HCT116 (cell line): ENCODE measurements around the gene PCSK2. TPM values are rescaled to one million over a fixed set of nuclear protein-coding genes. Genes with fewer than 3 reads are reported as not detected.

Experiments
- ATAC-seq: fragments of 200-7000 bp; cut with Tn5 transposase; 2 replicates; pipeline ENCODE4 v1.9.1; 2020; ENCODE audit warnings: mild to moderate bottlenecking, moderate library complexity
- BruUV-seq: library from RNA; stranded (reverse); fragments of 400-500 nt; replicated peaks from 2 replicates; lab custom pipeline; 2021; lab: Mats Ljungman, UMichigan
- CTCF ChIA-PET: fragments of 300-600 bp; sonication (Branson Sonifier 250); formaldehyde crosslinking; loops from one replicate; lab custom pipeline; 2021; ENCODE audit warnings: antibody characterized with exemption; lab: Charles Lee
- POLR2A ChIA-PET: fragments of 300-600, 350-600 bp; sonication (Branson Sonifier 250); formaldehyde crosslinking; loops from one replicate; lab custom pipeline; 2021; ENCODE audit warnings: antibody characterized with exemption; lab: Charles Lee
- RAD21 ChIA-PET, 2 experiments: fragments of 300-600 bp; sonication (Branson Sonifier 250); formaldehyde crosslinking; loops; one replicate each; lab custom pipeline; 2023; ENCODE audit warnings: low total read pairs in 2 of 2; ENCODE audit not compliant: uncharacterized antibody in 2 of 2, unreplicated experiment in 2 of 2, low non-redundant PET in 1 of 2; lab: Charles Lee
- DNase-seq: peaks from one replicate; pipeline ENCODE4 v3.0.0-alpha.2; 2010; ENCODE audit warnings: low read depth, low spot score
- H2AFZ ChIP-seq: fragments of 200-600 bp; shearing (Covaris generic), sonication (generic); 2 replicates; pipeline ENCODE4 v1.6.1; 2017; ENCODE audit warnings: low read depth, mixed run types, mixed read lengths, antibody characterized with exemption, low read length; ENCODE audit not compliant: poor library complexity, severe bottlenecking
- H3K27ac ChIP-seq: 2 replicates; pipeline ENCODE4 v1.5.1; 2012; ENCODE audit warnings: low read depth, low read length
- H3K27me3 ChIP-seq: fragments of 200-600 bp; sonication (generic); 2 replicates; pipeline ENCODE4 v1.6.1; 2016; ENCODE audit warnings: mixed run types, low read length, mixed read lengths; ENCODE audit not compliant: insufficient read depth
- H3K36me3 ChIP-seq, 2 experiments: fragments of 200-500 bp in 1 of 2; fragments of 200-600 bp in 1 of 2; sonication (Bioruptor generic) in 1 of 2; sonication (generic) in 1 of 2; 2 replicates each; pipeline versions ENCODE4 v1.5.1 to v1.6.1; 2014 to 2016; ENCODE audit warnings: low read length in 2 of 2, inconsistent platforms in 1 of 2, mixed read lengths in 1 of 2, mixed run types in 1 of 2; ENCODE audit not compliant: insufficient read depth in 2 of 2, control insufficient read depth in 1 of 2
- H3K4me1 ChIP-seq, 2 experiments: fragments of 200-600 bp in 1 of 2; sonication (generic) in 1 of 2; 2 replicates each; pipeline versions ENCODE4 v1.5.1 to v1.6.1; 2012 to 2017; ENCODE audit warnings: low read length in 2 of 2, inconsistent platforms in 1 of 2, mild to moderate bottlenecking in 1 of 2, mixed read lengths in 1 of 2, mixed run types in 1 of 2, moderate library complexity in 1 of 2; ENCODE audit not compliant: insufficient read depth in 2 of 2, control insufficient read depth in 1 of 2
- H3K4me2 ChIP-seq: fragments of 200-600 bp; sonication (generic); 2 replicates; pipeline ENCODE4 v1.6.1; 2017; ENCODE audit warnings: mixed run types, low read length, mixed read lengths
- H3K4me3 ChIP-seq, 2 experiments: fragments of 200-600 bp in 1 of 2; sonication (generic) in 1 of 2; replicated peaks in 1 of 2; 2 replicates each; pipeline ENCODE4 v1.5.1; 2011 to 2016; ENCODE audit warnings: low read length in 2 of 2, control low read depth in 1 of 2, low read depth in 1 of 2, mild to moderate bottlenecking in 1 of 2, mixed read lengths in 1 of 2, mixed run types in 1 of 2
- H3K79me2 ChIP-seq: fragments of 200-600 bp; sonication (generic); 2 replicates; pipeline ENCODE4 v1.6.1; 2017; ENCODE audit warnings: mild to moderate bottlenecking, mixed run types, low read length, moderate library complexity, mixed read lengths; ENCODE audit not compliant: insufficient read depth
- H3K9ac ChIP-seq: fragments of 200-600 bp; sonication (generic); 2 replicates; pipeline ENCODE4 v1.6.1; 2016; ENCODE audit warnings: low read length, mixed read lengths
- H3K9me2 ChIP-seq: fragments of 200-600 bp; sonication (generic), shearing (Covaris generic); 2 replicates; pipeline ENCODE4 v1.6.1; 2017; ENCODE audit warnings: mixed run types, mild to moderate bottlenecking, moderate library complexity; ENCODE audit not compliant: insufficient read depth
- H3K9me3 ChIP-seq, 2 experiments: fragments of 200-500 bp in 1 of 2; fragments of 200-600 bp in 1 of 2; sonication (Bioruptor generic) in 1 of 2; sonication (generic) in 1 of 2; 2 replicates each; pipeline ENCODE4 v1.6.1; 2014 to 2017; ENCODE audit warnings: low read length in 2 of 2, mixed read lengths in 2 of 2, inconsistent platforms in 1 of 2, low read depth in 1 of 2, mild to moderate bottlenecking in 1 of 2, mixed run types in 1 of 2, moderate library complexity in 1 of 2; ENCODE audit not compliant: control insufficient read depth in 1 of 2, insufficient read depth in 1 of 2
- H4K20me1 ChIP-seq: fragments of 200-600 bp; sonication (generic), shearing (Covaris generic); 2 replicates; pipeline ENCODE4 v1.6.1; 2017; ENCODE audit warnings: mixed run types, mild to moderate bottlenecking, moderate library complexity; ENCODE audit not compliant: insufficient read depth
- CBX3 ChIP-seq: IDR thresholded peaks from 2 replicates; pipeline ENCODE4 v1.6.1; 2012; ENCODE audit warnings: low read depth
- ELF1 ChIP-seq: IDR thresholded peaks from 2 replicates; pipeline ENCODE4 v1.6.1; 2012; ENCODE audit warnings: low read depth, borderline replicate concordance
- FOSL1 ChIP-seq: IDR thresholded peaks from 2 replicates; pipeline ENCODE4 v1.6.1; 2012; ENCODE audit warnings: low read depth
- JUND ChIP-seq: IDR thresholded peaks from 2 replicates; pipeline ENCODE4 v1.6.1; 2012
- POLR2A ChIP-seq: IDR thresholded peaks from 2 replicates; pipeline ENCODE4 v1.7.0; 2011; ENCODE audit warnings: borderline replicate concordance; ENCODE audit not compliant: insufficient read depth, insufficient read length; ENCODE audit errors: extremely low read depth
- SP1 ChIP-seq: IDR thresholded peaks from 2 replicates; pipeline ENCODE4 v1.6.1; 2012; ENCODE audit warnings: low read depth
- SRF ChIP-seq: IDR thresholded peaks from 2 replicates; pipeline ENCODE4 v1.6.1; 2012; ENCODE audit warnings: low read depth
- YY1 ChIP-seq: IDR thresholded peaks from 2 replicates; pipeline ENCODE4 v1.6.1; 2011; ENCODE audit warnings: low read length, low read depth, moderate library complexity, mild to moderate bottlenecking; ENCODE audit not compliant: insufficient replicate concordance; ENCODE audit errors: extremely low read depth
- ZNF274 ChIP-seq: fragments of 200-500 bp; sonication (Bioruptor generic); IDR thresholded peaks from 2 replicates; pipeline ENCODE4 v1.6.1; 2014; ENCODE audit warnings: mild to moderate bottlenecking, low read depth, low read length, inconsistent platforms
- intact Hi-C: fragments of 100-400 bp; cut with micrococcal nuclease; formaldehyde crosslinking; loops from 2 replicates; pipeline ENCODE4 v1.10.0; 2022
- total RNA-seq: library from RNA; stranded (reverse); gene quantifications from one replicate; pipeline ENCODE4 v1.2.1, GENCODE V29; 2021; ENCODE audit not compliant: unreplicated experiment
- TF ChIP-seq, protein P1 (sequence below), 3 experiments: fragments of 200-600 bp in 1 of 3; sonication (generic) in 1 of 3; IDR thresholded peaks in 2 of 3; conservative IDR thresholded peaks in 1 of 3; 2 replicates each; pipeline ENCODE4 v1.5.1; 2012 to 2017; ENCODE audit warnings: low read depth in 2 of 3, low read length in 2 of 3, antibody characterized with exemption in 1 of 3, borderline replicate concordance in 1 of 3, control low read depth in 1 of 3, mild to moderate bottlenecking in 1 of 3, mixed read lengths in 1 of 3, mixed run types in 1 of 3, moderate library complexity in 1 of 3; ENCODE audit not compliant: insufficient read depth in 1 of 3
- TF ChIP-seq, protein P2 (sequence below): IDR thresholded peaks from 2 replicates; pipeline ENCODE4 v1.6.1; 2011; ENCODE audit warnings: mild to moderate bottlenecking, low read length, moderate library complexity; ENCODE audit not compliant: insufficient replicate concordance; ENCODE audit errors: extremely low read depth

PCSK2 gene
- total RNA-seq, 1 experiment from 2014 or later: not detected

DNA sequence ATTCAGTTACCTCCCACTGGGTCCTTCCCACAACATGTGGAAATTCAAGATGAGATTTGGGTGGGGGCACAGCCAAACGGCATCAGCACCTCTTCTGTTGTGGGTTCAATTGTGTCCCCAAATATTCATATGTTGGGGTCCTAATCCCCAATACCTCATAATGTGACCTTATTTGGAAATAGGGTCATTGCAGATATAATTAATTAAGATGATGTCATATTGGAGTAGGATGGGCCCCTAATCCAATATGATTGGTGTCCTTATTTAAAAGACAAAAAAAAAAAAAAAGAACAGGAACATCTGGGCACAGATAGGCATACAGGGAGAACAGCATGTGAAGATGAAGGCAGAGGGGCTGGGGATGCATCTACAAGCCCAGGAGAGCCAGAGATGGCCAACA is 214.9 kb downstream of the PCSK2 start:
- Histone ChIP-seq H3K36me3 (no peaks in the 10 kb centered on the region), H3K4me1 (no peaks in the 10 kb centered on the region), H3K4me3 (no peak overlapping the region), H3K9me2 (no peaks in the 10 kb centered on the region), H3K27ac (no peak overlapping the region), H3K27me3 (peaks cover 33% of the 10 kb centered on the region), H3K9me3 (no peaks in the 10 kb centered on the region), H4K20me1 (no peaks in the 10 kb centered on the region), H3K4me2 (no peak overlapping the region), H3K79me2 (no peaks in the 10 kb centered on the region), H2AFZ (no peak overlapping the region), H3K9ac (no peak overlapping the region)
- TF ChIP-seq POLR2A: no peak
- TF ChIP-seq SP1: no peak
- TF ChIP-seq, protein P1, sequence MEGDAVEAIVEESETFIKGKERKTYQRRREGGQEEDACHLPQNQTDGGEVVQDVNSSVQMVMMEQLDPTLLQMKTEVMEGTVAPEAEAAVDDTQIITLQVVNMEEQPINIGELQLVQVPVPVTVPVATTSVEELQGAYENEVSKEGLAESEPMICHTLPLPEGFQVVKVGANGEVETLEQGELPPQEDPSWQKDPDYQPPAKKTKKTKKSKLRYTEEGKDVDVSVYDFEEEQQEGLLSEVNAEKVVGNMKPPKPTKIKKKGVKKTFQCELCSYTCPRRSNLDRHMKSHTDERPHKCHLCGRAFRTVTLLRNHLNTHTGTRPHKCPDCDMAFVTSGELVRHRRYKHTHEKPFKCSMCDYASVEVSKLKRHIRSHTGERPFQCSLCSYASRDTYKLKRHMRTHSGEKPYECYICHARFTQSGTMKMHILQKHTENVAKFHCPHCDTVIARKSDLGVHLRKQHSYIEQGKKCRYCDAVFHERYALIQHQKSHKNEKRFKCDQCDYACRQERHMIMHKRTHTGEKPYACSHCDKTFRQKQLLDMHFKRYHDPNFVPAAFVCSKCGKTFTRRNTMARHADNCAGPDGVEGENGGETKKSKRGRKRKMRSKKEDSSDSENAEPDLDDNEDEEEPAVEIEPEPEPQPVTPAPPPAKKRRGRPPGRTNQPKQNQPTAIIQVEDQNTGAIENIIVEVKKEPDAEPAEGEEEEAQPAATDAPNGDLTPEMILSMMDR (IDR thresholded peaks at IDR 0.05 in 2 of 3, conservative IDR thresholded peaks at IDR 0.05 in 1 of 3; ENCODE audit: borderline replicate concordance in 1 of 3, insufficient read depth in 1 of 3, low read depth in 2 of 3, low read length in 2 of 3): no peak
- no peak for TF ChIP-seq CBX3
- TF ChIP-seq, protein P2, sequence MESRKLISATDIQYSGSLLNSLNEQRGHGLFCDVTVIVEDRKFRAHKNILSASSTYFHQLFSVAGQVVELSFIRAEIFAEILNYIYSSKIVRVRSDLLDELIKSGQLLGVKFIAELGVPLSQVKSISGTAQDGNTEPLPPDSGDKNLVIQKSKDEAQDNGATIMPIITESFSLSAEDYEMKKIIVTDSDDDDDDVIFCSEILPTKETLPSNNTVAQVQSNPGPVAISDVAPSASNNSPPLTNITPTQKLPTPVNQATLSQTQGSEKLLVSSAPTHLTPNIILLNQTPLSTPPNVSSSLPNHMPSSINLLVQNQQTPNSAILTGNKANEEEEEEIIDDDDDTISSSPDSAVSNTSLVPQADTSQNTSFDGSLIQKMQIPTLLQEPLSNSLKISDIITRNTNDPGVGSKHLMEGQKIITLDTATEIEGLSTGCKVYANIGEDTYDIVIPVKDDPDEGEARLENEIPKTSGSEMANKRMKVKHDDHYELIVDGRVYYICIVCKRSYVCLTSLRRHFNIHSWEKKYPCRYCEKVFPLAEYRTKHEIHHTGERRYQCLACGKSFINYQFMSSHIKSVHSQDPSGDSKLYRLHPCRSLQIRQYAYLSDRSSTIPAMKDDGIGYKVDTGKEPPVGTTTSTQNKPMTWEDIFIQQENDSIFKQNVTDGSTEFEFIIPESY: no peak
- TF ChIP-seq YY1: no peak
- no peak for TF ChIP-seq ELF1
- no peak for TF ChIP-seq JUND
- no peak for TF ChIP-seq FOSL1
- TF ChIP-seq SRF: no peak
- no peak for TF ChIP-seq ZNF274
- RAD21 ChIA-PET: no interaction called here
- POLR2A ChIA-PET: no interaction called here
- intact Hi-C loops: no loop called here
- CTCF ChIA-PET: no interaction called here
- no TSS peak for BruUV-seq
- DNase-seq: no peak
- no peak for ATAC-seq
